Testis (tissue), 5 donors: ENCODE data around the gene AMOT. TPM values are rescaled to one million over a fixed set of nuclear protein-coding genes. Genes with fewer than 3 reads are reported as not detected.
A peak's percentile ranks its signal among the peaks of the same experiment; 100 is the strongest.

ENCODE experiments used
- DNase-seq: peaks from one replicate; pipeline ENCODE4 v3.0.0-alpha.2; 2019
- H3K27ac ChIP-seq, 2 donors: fragments of 200-600 bp; sonication (generic); one replicate each; pipeline ENCODE4 v1.5.1; 2019
- H3K27me3 ChIP-seq: fragments of 200-600 bp; sonication (generic); one replicate; pipeline ENCODE4 v1.5.1; 2019
- H3K36me3 ChIP-seq: fragments of 200-600 bp; sonication (generic); one replicate; pipeline ENCODE4 v1.5.1; 2017; ENCODE audit warnings: low read depth; ENCODE audit errors: missing control alignments
- H3K4me1 ChIP-seq: fragments of 200-600 bp; sonication (generic); one replicate; pipeline ENCODE4 v1.5.1; 2019
- H3K4me3 ChIP-seq, 2 donors: fragments of 200-600 bp; sonication (generic); one replicate each; pipeline ENCODE4 v1.5.1; 2017 to 2019
- H3K9me3 ChIP-seq: fragments of 200-600 bp; sonication (generic); one replicate; pipeline ENCODE4 v1.5.1; 2017
- POLR2A ChIP-seq: fragments of 450-650 bp; IDR thresholded peaks from one replicate; pipeline ENCODE4 v1.6.1; 2017; ENCODE audit warnings: antibody characterized with exemption, mild to moderate bottlenecking, moderate library complexity
- WGBS, 2 donors: methylation state at CpG; one replicate each; pipeline ENCODE4 v1.1.5; 2018; 5-methylcytosine and 5-hydroxymethylcytosine counted together
- intact Hi-C: fragments of 100-400 bp; cut with DNase I; formaldehyde crosslinking; loops from one replicate; pipeline ENCODE4 v1.15.1; 2023; ENCODE audit warnings: low total_unique reads
- long read RNA-seq, 2 donors: transcript quantifications; one replicate each; lab custom pipeline, GENCODE V29; 2026
- polyA plus RNA-seq: library from polyadenylated mRNA; stranded (reverse); fragments of 350-450 nt; fragmentation: Illumina TruSeq; extraction: RNeasy Lipid Tissue Mini Kit (QIAGEN cat#74804); gene quantifications from one replicate; pipeline ENCODE4 v1.2.3, GENCODE V29; 2014; ENCODE audit warnings: low read depth, low replicate concordance; ENCODE audit not compliant: insufficient read depth
- total RNA-seq, 2 donors: library from RNA; depleted of rRNA; stranded (reverse); fragments of >200 nt; gene quantifications; one replicate each; pipeline ENCODE4 v1.2.3, GENCODE V29; 2016
- TF ChIP-seq, protein P1 (sequence below), 3 experiments: fragments of 450-650 bp in 2 of 3; fragments of 200-600 bp in 1 of 3; sonication (generic) in 1 of 3; IDR thresholded peaks; one replicate each; pipeline ENCODE4 v1.5.1; 2016 to 2019; ENCODE audit warnings: antibody characterized with exemption in 3 of 3, mild to moderate bottlenecking in 2 of 3, moderate library complexity in 1 of 3

The AMOT gene, protein sequence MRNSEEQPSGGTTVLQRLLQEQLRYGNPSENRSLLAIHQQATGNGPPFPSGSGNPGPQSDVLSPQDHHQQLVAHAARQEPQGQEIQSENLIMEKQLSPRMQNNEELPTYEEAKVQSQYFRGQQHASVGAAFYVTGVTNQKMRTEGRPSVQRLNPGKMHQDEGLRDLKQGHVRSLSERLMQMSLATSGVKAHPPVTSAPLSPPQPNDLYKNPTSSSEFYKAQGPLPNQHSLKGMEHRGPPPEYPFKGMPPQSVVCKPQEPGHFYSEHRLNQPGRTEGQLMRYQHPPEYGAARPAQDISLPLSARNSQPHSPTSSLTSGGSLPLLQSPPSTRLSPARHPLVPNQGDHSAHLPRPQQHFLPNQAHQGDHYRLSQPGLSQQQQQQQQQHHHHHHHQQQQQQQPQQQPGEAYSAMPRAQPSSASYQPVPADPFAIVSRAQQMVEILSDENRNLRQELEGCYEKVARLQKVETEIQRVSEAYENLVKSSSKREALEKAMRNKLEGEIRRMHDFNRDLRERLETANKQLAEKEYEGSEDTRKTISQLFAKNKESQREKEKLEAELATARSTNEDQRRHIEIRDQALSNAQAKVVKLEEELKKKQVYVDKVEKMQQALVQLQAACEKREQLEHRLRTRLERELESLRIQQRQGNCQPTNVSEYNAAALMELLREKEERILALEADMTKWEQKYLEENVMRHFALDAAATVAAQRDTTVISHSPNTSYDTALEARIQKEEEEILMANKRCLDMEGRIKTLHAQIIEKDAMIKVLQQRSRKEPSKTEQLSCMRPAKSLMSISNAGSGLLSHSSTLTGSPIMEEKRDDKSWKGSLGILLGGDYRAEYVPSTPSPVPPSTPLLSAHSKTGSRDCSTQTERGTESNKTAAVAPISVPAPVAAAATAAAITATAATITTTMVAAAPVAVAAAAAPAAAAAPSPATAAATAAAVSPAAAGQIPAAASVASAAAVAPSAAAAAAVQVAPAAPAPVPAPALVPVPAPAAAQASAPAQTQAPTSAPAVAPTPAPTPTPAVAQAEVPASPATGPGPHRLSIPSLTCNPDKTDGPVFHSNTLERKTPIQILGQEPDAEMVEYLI
- total RNA-seq (10 to 100 TPM; 14.9 to 22.5 TPM), polyA plus RNA-seq (11.7 TPM)
- long read RNA-seq, donor 1, partial matches to known transcripts: 6 of 7 reads
- long read RNA-seq, donor 1, other reads (novel, unspliced or antisense): 0 of 7 reads
- long read RNA-seq, donor 2, partial matches to known transcripts: 0 of 1 reads
- long read RNA-seq, donor 2, other reads (novel, unspliced or antisense): 0 of 1 reads

DNA sequence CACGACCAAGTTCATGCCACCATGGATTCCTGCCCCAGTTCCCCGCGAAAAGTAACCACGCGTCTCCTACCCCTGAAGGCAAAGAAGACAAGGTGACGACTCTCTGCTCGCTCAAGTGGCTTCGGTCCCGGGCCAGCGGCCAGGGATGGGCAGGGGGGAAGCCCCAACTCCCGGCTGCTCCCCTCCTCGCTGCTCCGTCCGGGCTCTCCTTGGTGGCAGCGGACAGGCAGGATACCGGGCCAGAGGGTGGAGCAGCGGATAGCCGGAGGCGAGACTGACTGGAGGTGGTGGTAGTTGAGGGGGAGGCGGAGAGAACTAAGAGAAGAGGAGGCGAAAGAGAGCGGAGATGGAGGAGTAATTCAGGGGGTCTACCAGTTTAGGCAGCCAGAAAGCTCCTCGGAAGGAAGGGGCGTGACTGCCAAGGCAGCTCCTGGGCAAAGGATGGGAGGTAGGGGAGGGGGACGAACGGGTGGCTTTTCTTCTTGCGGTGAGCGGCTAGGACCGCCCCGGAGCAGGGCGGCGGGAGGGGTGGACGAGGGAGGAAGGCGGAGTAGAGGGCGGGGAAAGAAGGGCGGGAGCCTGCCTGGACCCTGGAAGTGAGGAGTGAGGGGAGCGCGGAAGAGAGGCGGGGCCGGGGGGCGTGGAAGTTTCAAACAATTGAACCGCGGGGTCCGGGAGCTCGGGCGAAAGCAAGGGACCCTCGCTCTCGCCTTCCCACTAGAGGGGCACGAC lies at the start of gene AMOT:
Gene AMOT (minus strand): TSS at position 450 of the 732 bp plus-strand sequence. CDS start 17,705 bp downstream, outside the sequence.
- H3K36me3 ChIP-seq: no peaks in the 10 kb centered on the region
- intact Hi-C loops: no loop called here
- H3K27ac ChIP-seq: peak within 1 kb of the TSS; percentile 63 to 83
- peak within 1 kb of the TSS; percentile 60 to 73 for H3K4me3 ChIP-seq
- TF ChIP-seq POLR2A: no peak
- TF ChIP-seq, protein P1, sequence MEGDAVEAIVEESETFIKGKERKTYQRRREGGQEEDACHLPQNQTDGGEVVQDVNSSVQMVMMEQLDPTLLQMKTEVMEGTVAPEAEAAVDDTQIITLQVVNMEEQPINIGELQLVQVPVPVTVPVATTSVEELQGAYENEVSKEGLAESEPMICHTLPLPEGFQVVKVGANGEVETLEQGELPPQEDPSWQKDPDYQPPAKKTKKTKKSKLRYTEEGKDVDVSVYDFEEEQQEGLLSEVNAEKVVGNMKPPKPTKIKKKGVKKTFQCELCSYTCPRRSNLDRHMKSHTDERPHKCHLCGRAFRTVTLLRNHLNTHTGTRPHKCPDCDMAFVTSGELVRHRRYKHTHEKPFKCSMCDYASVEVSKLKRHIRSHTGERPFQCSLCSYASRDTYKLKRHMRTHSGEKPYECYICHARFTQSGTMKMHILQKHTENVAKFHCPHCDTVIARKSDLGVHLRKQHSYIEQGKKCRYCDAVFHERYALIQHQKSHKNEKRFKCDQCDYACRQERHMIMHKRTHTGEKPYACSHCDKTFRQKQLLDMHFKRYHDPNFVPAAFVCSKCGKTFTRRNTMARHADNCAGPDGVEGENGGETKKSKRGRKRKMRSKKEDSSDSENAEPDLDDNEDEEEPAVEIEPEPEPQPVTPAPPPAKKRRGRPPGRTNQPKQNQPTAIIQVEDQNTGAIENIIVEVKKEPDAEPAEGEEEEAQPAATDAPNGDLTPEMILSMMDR (IDR thresholded peaks at IDR 0.05): no peak
- H3K27me3 ChIP-seq: no peaks in the 10 kb centered on the region
- WGBS, 2 donors: 0% methylated on average over 24 to 45 of the region's 49 CpGs
- H3K4me1 ChIP-seq: no peaks in the 10 kb centered on the region
- DNase-seq: peak; percentile 85
- H3K9me3 ChIP-seq: no peaks in the 10 kb centered on the region

DNA sequence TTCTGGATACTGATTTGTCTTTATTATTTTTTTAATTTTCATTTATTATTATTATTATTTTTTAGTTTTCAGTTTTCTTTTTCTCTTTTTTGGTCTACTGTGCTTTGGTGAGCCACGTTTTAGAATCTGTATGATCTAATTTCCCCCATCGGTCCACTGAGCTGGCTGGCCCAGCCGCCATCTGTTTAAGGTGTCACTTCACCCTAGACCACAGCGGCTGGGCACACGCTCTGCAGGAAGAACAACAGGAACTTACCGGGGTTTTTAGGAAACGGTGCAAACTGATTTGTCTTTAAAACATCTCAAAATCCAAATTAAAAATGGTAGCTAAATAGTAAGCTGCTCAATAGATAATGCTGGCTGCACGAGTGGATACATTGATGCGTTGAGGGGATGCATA lies 48.8 kb upstream of the AMOT start:
- WGBS, 2 donors: 38 to 61% methylated on average over 9 of the region's 9 CpGs
- Histone ChIP-seq H3K4me1 (no peaks in the 10 kb centered on the region), H3K4me3 (no peak overlapping the region), H3K27me3 (no peaks in the 10 kb centered on the region), H3K9me3 (no peaks in the 10 kb centered on the region), H3K36me3 (no peaks in the 10 kb centered on the region), H3K27ac (no peak overlapping the region)
- no peak for DNase-seq
- TF ChIP-seq, protein P1 (IDR thresholded peaks at IDR 0.05): no peak
- no peak for TF ChIP-seq POLR2A
- intact Hi-C loops: no loop called here

DNA sequence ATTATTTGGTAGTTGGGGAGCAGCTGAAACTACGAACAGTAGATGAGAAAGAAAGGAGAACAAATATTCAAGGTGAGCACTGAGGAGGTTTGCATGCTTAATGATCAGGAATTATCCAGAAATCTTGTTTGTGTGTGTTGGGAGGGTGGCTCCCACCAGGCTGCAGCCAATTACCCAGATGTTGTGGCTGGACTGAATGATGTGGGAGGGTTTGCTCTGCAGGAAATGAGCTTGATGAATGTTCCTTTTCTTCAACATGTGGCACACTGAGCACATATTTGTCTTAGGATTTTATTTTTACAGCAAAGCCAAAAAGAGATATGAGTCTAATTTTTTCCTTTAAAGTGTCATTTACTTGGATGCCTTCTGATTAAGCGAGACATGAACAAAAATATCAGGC lies 48.3 kb upstream of the AMOT start:
- Histone ChIP-seq H3K27me3 (no peaks in the 10 kb centered on the region), H3K36me3 (no peaks in the 10 kb centered on the region), H3K27ac (no peak overlapping the region), H3K4me1 (no peaks in the 10 kb centered on the region), H3K9me3 (no peaks in the 10 kb centered on the region), H3K4me3 (no peak overlapping the region)
- 56% methylated on average over 2 of the region's 2 CpGs for WGBS, 2 donors
- no peak for DNase-seq
- intact Hi-C loops: no loop called here
- TF ChIP-seq POLR2A: no peak
- TF ChIP-seq, protein P1 (IDR thresholded peaks at IDR 0.05): no peak

DNA sequence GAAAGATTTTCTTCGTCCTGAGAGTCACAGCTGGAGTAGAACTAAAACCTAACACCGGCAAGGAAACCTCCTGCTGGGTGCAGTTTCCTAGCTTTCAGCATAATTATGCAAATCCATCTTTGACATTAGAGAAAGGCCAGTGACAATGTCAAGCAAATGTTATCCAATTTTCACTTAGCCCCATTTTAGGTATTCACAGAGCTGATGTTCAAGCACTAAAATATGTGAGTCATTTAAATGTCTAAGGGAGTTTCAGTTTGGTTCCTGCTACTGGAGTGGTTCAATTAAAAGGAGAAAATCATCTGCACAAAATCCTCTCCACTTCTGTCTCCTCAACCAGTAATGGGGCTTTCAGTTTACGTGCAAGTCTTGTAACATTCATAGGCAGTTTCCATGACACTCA lies 37.1 kb upstream of the AMOT start:
- intact Hi-C loops: no loop called here
- TF ChIP-seq, protein P1 (IDR thresholded peaks at IDR 0.05): no peak
- TF ChIP-seq POLR2A: no peak
- H3K4me1 ChIP-seq: no peaks in the 10 kb centered on the region

More for the DNA sequence above, 37.1 kb upstream of the AMOT start:
- Histone ChIP-seq H3K4me3 (no peak overlapping the region), H3K27ac (no peak overlapping the region), H3K9me3 (no peaks in the 10 kb centered on the region), H3K27me3 (no peaks in the 10 kb centered on the region), H3K36me3 (no peaks in the 10 kb centered on the region)
- DNase-seq: no peak
- 91 to 100% methylated on average over 1 to 3 of the region's 3 CpGs for WGBS, 2 donors
